GM12891 (cell line): Measurements from ENCODE around the gene OPCML.

Experiments used
- DNase-seq: peaks from one replicate; pipeline ENCODE4 v3.0.0; 2011; ENCODE audit warnings: low spot score; ENCODE audit not compliant: insufficient read length
- FAIRE-seq: peaks from 2 replicates; lab custom pipeline; 2011; peaks lifted over from hg19 to GRCh38; lab: Jason Lieb, UNC
- PAX5 ChIP-seq: IDR thresholded peaks from 2 replicates; pipeline ENCODE4 v1.6.1; 2011; ENCODE audit warnings: low read length, moderate library complexity, mild to moderate bottlenecking; ENCODE audit not compliant: insufficient read depth, severe bottlenecking
- POLR2A ChIP-seq: IDR thresholded peaks from 2 replicates; pipeline ENCODE4 v1.6.1; 2011; ENCODE audit warnings: low read depth, low read length, control low read depth
- POLR2AphosphoS5 ChIP-seq: IDR thresholded peaks from 2 replicates; pipeline ENCODE4 v1.6.1; 2011; ENCODE audit warnings: low read depth, low read length, control low read depth
- POU2F2 ChIP-seq: IDR thresholded peaks from 2 replicates; pipeline ENCODE4 v1.6.1; 2011; ENCODE audit warnings: low read depth, mild to moderate bottlenecking, control low read depth, low read length, moderate library complexity
- SPI1 ChIP-seq: IDR thresholded peaks from 2 replicates; pipeline ENCODE4 v1.6.1; 2011; ENCODE audit warnings: low read depth, low read length, control low read depth
- TAF1 ChIP-seq: IDR thresholded peaks from 2 replicates; pipeline ENCODE4 v1.6.1; 2011; ENCODE audit warnings: low read depth, low read length, control low read depth

OPCML gene

DNA sequence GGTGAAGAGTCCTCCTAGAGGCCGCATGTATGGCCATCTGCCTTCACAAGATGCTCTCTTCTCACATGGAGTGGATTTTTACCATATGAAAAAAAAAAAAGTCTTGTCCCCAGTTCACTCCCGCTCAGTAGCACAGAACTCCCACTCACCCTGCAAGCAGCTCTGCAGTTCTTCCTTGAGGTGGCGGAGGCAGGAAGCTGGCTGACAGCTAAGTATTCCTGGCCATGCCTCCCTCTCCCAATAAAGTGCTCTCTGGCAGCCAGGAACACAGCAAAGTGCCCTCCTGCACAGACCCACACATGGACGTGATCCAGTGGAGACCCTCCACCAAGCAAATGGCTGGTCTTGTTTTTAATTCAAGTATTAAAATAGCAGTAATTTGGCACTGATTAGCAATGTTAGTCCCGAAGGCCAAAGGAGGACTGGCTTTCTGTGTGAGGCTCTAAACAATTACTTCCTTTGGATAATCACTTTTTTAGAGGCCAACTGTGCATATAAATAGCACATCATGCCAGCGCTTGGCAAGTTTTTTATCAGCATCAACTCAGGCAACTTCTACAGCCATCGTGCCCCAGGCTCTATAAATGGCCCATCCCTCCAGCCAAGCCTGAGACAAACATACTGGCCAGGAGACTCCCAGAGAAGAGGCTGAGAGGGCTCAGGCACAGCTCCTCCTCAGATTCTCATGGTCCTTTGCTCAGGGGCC is 413.6 kb downstream of the OPCML start:
- FAIRE-seq (no peak), DNase-seq (no peak)
- TF ChIP-seq PAX5: no peak
- TF ChIP-seq POLR2AphosphoS5: no peak
- TF ChIP-seq TAF1: no peak
- no peak for TF ChIP-seq POLR2A

DNA sequence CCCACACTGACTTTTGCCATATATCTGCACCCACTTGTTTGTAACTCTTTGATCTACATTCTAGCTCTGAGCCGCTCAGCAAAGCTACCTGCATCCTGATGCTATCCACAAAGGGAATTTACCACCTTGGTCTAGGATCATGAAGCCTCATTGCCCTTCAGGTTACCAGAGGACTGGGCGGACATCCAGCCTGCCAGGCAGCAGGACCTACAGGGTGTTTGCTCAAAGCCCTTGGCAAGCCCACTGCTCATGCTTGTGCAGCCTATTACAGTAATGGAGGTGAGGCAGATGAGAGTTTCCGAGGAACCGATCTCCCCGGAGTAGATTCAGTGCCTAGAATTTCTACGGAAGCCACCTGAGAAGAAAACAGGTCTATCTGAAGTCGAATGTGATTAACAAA is 417.2 kb downstream of the OPCML start:
- FAIRE-seq: no peak
- no peak for TF ChIP-seq SPI1
- TF ChIP-seq TAF1: no peak
- TF ChIP-seq PAX5: no peak
- TF ChIP-seq POLR2AphosphoS5: no peak
- TF ChIP-seq POU2F2: no peak
- TF ChIP-seq POLR2A: no peak

DNA sequence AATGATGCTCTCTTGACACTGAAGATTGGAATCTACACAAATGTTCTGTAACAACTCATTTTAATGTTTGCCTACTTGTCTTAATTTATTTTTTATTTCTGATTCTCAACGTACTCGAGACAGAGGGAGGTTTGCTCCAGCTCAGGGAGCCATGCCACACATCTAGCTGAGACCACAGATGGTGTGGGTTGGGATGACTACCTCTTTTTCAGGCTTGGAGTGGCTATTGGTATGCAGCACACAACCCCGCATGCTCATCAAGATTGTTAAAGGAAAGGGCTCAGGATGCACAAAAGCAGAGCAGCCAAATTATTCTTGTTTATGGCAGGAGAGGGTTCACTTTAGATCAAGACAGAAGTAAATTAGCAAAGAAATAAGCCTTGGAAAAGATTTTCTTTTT is 424.5 kb downstream of the OPCML start:
- no peak for TF ChIP-seq POLR2A
- TF ChIP-seq SPI1: no peak
- no peak for TF ChIP-seq TAF1
- TF ChIP-seq POLR2AphosphoS5: no peak
- TF ChIP-seq PAX5: no peak
- TF ChIP-seq POU2F2: no peak
- no peak for FAIRE-seq
- DNase-seq: no peak

More for the DNA sequence above, 417.2 kb downstream of the OPCML start:
- DNase-seq: no peak

DNA sequence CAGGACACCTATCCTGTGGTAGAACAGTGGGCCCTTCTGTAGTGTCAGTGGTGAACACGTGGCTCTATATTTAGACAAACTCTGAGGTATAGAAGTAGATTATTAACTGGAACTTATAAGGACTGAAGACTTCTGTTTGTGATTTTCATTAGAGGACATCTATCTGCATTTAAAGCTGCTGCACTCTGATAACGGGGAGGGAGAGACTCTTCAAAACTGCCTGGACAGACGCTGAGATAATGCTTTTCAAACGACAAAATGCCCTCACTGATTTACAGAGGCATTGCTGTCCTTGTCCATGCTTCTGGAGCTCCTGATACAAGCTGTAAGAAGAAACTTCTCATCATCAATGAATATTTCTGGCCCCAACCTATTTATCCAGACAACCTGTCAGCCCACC is 425.2 kb downstream of the OPCML start:
- DNase-seq (no peak), FAIRE-seq (no peak)
- TF ChIP-seq POLR2A: no peak
- no peak for TF ChIP-seq POU2F2
- TF ChIP-seq TAF1: no peak
- no peak for TF ChIP-seq SPI1

DNA sequence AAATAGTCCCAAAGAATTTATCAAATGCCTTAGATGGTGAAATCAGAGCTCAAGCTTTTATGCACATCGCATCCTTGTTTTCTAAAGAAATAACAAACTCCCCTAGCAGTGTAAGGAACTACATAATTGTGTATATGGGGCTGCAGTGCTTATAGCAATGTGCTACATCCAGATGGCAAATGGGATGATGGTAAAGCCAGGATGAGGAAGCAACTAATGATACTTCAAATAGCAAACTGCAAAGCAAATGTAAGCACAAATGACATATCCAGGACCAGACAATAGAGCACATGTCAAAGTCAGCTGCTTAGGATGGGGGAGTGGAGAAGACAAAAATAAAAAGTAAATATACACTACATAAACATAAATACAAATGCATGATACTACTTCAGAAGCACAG is 425.9 kb downstream of the OPCML start:
- DNase-seq (no peak), FAIRE-seq (no peak)
- TF ChIP-seq SPI1 (no peak), POLR2AphosphoS5 (no peak), TAF1 (no peak), POU2F2 (no peak), POLR2A (no peak), PAX5 (no peak)

DNA sequence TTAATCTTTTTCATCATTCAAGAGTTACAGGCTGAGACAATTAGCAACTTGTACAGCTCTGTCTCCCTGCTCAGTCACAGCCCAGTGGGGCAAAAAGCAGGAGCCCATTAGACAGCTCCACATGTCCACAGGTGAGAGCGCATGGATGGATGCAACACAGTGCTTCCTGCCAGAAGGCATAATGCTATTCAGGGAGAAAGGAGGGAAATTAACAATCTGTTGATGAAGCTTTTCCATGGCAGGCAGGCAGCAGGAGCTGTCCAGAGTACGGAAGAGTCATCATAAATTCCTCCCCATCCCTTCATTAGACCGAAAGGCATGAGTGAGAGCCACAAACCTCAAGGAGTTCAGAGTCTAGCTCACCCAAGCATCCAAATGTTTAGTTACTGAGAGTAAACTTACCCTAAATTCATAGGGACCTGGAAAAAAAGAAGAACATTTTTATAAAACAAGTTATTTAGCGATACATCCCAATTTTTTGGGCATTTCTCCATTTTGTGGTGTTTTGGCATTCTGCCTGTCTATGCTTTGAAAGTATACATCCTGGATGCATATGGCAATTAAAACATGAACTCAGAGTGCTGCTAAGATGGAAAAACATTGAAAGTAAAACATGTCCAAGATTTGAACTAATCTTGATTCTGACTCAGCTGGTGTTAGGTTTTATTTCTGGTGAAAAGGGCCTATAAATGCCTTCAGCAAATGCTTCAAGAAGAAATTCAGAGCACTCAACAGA is 428.1 kb downstream of the OPCML start:
- FAIRE-seq: no peak
- no peak for TF ChIP-seq POLR2A
- no peak for DNase-seq

DNA sequence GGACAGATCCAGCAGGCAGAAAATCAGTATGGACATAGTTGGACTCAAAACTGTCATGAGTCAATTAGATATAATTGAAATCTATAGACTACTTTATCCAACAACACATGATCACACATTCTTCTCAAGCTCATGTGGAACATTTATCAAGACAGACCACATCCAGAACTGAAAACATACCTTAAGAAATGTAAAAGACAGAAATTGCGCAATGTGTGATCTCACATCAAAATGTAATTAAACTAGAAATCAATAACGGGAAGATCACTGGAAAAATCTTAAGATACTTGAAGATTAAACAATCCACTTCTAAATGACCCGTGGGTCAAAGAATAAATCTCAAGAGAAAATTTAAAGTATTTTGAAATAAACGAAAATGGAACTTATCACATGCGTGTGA is 435.3 kb downstream of the OPCML start:
- no peak for FAIRE-seq
- TF ChIP-seq POLR2AphosphoS5 (no peak), TAF1 (no peak), SPI1 (no peak)
- DNase-seq: no peak

DNA sequence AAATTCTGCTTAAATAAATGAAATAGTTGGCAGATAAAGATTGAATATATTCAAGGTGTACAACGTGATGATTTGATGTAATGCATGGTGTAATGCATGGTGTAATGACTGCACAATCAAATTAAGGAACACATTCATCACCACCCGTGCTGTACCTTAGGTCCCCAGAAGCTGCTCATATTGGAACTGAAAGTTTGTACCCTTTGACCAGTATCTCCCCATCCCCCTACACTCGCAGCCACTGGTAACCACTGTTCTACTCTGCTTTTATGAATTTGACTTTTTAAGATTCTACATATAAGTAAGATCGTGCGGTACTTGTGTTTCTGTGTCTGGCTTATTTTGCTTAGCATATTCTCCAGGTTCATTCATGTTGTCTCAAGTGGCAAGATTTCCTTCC is 445.8 kb downstream of the OPCML start:
- no peak for FAIRE-seq
- no peak for TF ChIP-seq TAF1
- TF ChIP-seq POU2F2: no peak
- TF ChIP-seq POLR2AphosphoS5: no peak
- TF ChIP-seq PAX5: no peak
- no peak for TF ChIP-seq SPI1
- TF ChIP-seq POLR2A: no peak
- no peak for DNase-seq

DNA sequence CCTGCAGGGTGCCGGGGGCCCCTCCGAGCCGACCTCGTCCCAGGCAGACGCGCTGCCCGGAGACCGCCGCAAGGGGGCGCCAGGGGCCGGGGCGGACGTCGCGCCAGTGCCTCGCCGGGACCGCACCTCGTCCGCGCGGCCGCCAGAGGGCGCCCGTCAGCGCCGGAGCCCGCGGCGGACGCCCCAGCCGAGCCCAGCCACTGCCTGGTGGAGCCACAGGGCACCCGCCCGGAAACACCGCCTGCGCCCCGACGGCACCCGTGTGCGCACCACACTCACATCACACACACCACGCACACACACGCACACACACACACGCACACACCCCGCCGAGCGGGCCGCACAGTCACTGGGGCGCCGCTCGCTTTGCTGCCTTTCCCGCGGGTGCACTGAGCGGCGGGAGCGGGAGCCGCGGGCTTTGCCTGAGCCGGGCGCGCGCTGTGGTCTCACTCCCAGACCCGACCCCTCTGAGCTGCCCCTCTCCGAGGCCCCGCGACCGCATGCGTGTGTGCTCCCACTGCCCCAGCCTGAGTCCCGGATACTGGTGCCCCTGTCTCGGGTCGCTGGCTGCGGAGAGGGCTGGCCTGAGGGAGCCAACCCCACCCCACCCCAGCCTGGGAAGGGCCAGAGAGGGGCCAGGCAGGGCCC is 449.3 kb downstream of the OPCML start:
- peak; percentile 94 for FAIRE-seq
- DNase-seq: peak; percentile 87
- TF ChIP-seq SPI1 (no peak), POLR2AphosphoS5 (no peak), TAF1 (no peak), POU2F2 (no peak), POLR2A (no peak), PAX5 (no peak)

DNA sequence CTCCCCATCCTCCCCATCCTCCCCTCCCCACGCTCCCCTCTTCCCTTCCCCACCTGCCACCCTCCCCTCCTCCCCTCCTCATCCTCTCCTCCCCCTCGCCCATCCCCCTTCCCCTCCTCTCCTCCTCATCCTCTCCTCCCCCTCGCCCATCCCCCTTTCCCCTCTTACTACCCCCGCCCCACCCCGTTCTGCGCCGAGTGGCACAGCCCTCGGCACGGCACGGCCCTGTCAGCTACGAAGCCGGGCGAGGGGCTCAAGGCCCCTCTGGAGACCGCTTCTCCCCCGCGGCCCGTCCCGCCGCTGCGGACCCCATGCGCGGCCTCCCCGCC is 449.9 kb downstream of the OPCML start:
- DNase-seq (no peak), FAIRE-seq (no peak)
- TF ChIP-seq POLR2A: no peak
- no peak for TF ChIP-seq POU2F2
- TF ChIP-seq PAX5: no peak
- no peak for TF ChIP-seq TAF1
- no peak for TF ChIP-seq SPI1
- no peak for TF ChIP-seq POLR2AphosphoS5
